22Rv1 (cell line): ENCODE data around the gene VIL1.

Experiments used
- H3K27ac ChIP-seq: fragments of 450-650 bp; 2 replicates; pipeline ENCODE4 v1.5.1; 2017
- CTCF ChIP-seq: fragments of 450-650 bp; IDR thresholded peaks from 2 replicates; pipeline ENCODE4 v1.5.1; 2017; ENCODE audit warnings: mild to moderate bottlenecking
- ZFX ChIP-seq: fragments of 450-650 bp; IDR thresholded peaks from 2 replicates; pipeline ENCODE4 v1.6.1; 2017; ENCODE audit warnings: antibody characterized with exemption, borderline replicate concordance

The VIL1 gene

GRCh38 chr2:218465987-218466633 is 47.2 kb downstream of the VIL1 start:
- TF ChIP-seq ZFX (no peak), CTCF (peak; percentile 75)
- peak overlapping the region; percentile 63 for H3K27ac ChIP-seq

- H3K27ac ChIP-seq, result peak overlapping the region; percentile 28
- TF ChIP-seq CTCF, result no peak
- TF ChIP-seq ZFX, result no peak
Observed at GRCh38 chr2:218470448-218470847, 51.5 kb downstream of the VIL1 start.

GRCh38 chr2:218471036-218471435 is 52.1 kb downstream of the VIL1 start:
- TF ChIP-seq CTCF, result no peak
- no peak for TF ChIP-seq ZFX
- H3K27ac ChIP-seq, result peak overlapping the region; percentile 28

- no peak overlapping the region for H3K27ac ChIP-seq
- TF ChIP-seq CTCF (no peak), ZFX (no peak)
Observed at GRCh38 chr2:218471982-218472381, 53.1 kb downstream of the VIL1 start.

GRCh38 chr2:218472988-218473387 is 54.1 kb downstream of the VIL1 start:
- TF ChIP-seq ZFX, result no peak
- no peak for TF ChIP-seq CTCF
- 0 out of 2 replicates have a peak overlapping the region, but pooled peaks have one; percentile 1 for H3K27ac ChIP-seq

GRCh38 chr2:218474527-218474926 is 55.6 kb downstream of the VIL1 start:
- TF ChIP-seq CTCF (no peak), ZFX (no peak)
- no peak overlapping the region for H3K27ac ChIP-seq

GRCh38 chr2:218476676-218477075 is 57.8 kb downstream of the VIL1 start:
- TF ChIP-seq ZFX, result no peak
- TF ChIP-seq CTCF, result no peak
- H3K27ac ChIP-seq, result no peak overlapping the region
